Coronary artery (tissue), 2 donors: ENCODE results near the gene FAIM2.

Source experiments
- DNase-seq: peaks from one replicate; pipeline ENCODE4 v3.0.0-alpha.2; 2017; ENCODE audit warnings: low spot score
- H3K27ac ChIP-seq, 2 donors: fragments of 200-600 bp; sonication (generic); one replicate each; pipeline ENCODE4 v1.5.1; 2016 to 2019
- H3K4me3 ChIP-seq: fragments of 200-600 bp; sonication (generic); 2 replicates; pipeline ENCODE4 v1.5.1; 2016; ENCODE audit warnings: mild to moderate bottlenecking, moderate library complexity
- CTCF ChIP-seq: fragments of 200-600 bp; sonication (generic); IDR thresholded peaks from one replicate; pipeline ENCODE4 v1.5.1; 2019; ENCODE audit warnings: antibody characterized with exemption

Gene FAIM2

DNA sequence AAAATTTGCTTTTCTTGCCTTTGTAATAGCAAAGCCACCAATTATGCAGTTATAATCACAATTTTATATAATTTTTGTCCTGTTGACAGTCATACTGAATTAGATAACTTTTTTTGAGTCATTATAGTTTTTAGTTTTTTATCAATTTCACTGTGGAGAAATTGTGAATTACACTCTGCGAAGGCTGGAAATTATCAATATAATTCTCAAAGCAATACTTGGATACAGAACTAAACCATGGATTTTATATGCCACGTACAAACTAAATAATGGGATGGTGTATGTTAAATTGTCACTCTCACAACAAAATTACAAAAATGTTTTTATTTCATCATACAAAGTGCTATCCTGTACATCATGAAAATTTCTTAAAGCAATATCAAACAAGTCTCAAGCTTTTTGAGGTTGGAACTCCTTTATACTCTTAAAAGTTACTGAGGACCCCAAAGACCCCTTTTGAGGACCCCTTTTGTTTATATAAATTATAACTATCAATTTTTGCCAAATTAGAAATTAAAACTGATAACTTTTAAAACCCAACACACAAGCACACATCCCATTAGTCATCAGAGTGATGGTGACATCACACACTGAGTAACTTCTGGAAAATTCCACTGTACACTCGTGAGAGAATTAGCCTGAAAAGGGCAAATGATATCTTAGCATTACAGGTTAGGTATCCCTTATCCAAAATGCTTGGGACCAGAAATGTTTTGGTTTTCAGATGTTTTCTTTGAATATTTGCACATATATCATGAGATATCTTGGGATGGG, 27.0 kb upstream of the FAIM2 start:
- TF ChIP-seq CTCF = no peak
- H3K27ac ChIP-seq = no peak overlapping the region
- H3K4me3 ChIP-seq = no peak overlapping the region
- no peak for DNase-seq

GRCh38 chr12:49929581-49929980, 25.9 kb upstream of the FAIM2 start:
- no peak for DNase-seq
- H3K27ac ChIP-seq = no peak overlapping the region
- H3K4me3 ChIP-seq = no peak overlapping the region
- TF ChIP-seq CTCF = no peak

- no peak for DNase-seq
- H3K27ac ChIP-seq = no peak overlapping the region
- no peak for TF ChIP-seq CTCF
- H3K4me3 ChIP-seq = no peak overlapping the region
These were observed 24.8 kb upstream of the FAIM2 start for GRCh38 chr12:49928471-49928870.

GRCh38 chr12:49925433-49926204, 21.9 kb upstream of the FAIM2 start:
- no peak overlapping the region for H3K4me3 ChIP-seq
- DNase-seq = peak; percentile 66
- TF ChIP-seq CTCF = no peak
- no peak overlapping the region for H3K27ac ChIP-seq

DNA sequence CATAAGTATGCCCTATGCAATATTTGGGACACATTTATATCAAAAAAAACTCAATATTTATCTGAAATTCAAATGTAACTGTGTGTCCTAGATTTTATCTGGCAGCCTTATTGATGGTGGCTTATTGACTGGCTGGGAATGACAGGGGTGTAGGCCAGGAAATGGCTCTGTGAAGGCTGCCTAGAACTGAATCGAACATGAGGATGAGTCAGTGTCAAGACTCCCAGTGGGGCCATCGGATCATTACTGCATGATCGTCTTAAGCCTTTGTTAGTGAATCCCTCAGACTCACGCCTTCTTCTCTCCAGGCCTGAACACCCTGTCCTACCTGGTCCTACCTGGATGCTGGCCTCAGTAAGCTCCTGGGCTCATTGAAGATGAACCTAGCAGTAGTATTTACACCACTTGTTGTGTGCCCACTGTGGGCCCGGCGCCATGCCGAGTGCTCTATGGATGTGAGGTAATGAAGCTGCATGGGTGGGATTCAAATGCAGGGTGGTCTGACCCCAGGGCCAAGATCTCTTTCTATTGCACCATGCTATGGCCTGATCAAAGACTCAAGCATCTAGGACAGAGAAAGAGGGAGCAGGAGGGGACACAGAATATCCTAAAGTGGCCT, 21.0 kb upstream of the FAIM2 start:
- H3K4me3 ChIP-seq = no peak overlapping the region
- TF ChIP-seq CTCF = no peak
- H3K27ac ChIP-seq = no peak overlapping the region
- peak; percentile 66 for DNase-seq

DNA sequence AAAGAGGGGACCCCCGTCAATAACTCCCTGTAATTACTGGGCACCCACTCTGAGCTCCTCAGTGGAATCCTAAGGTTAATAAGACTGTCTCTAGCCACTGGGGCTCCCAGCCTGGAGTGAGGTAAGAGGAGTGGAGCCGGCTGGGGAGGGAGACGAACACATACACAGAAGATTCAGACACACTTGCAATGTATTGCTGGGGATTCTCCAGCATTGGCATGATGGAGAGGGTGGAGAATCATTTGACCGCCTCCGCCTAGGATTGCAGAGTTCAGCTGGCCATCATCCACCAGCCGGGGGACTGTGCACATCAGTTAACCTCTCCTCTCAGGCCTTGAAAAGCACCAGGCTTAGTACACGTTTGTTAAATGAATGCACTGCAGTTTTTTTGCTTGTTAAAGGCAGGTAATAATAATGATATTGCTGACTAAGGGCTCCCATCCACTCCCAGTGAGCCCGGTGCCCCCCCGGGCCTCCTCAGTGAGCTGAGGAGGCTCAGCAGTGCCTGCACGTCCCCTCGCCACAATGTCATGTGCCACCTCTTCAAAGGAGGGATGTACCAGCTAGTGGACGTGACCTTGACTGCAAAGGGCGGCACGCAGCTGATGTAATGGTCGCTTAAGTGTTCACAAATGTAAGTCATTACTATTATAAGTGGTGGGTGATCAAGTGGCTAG, 20.3 kb upstream of the FAIM2 start:
- no peak for DNase-seq
- no peak for TF ChIP-seq CTCF
- Histone ChIP-seq H3K4me3 (no peak overlapping the region), H3K27ac (peak overlapping the region in 1 of 2 donors; percentile 64)
